HepG2 (cell line): ENCODE data around the gene RUFY2. TPM values are rescaled to one million over a fixed set of nuclear protein-coding genes. Genes with fewer than 3 reads are reported as not detected.

Experiments used
- AHR ChIP-seq: IDR thresholded peaks from 2 replicates; pipeline ENCODE4 v1.6.1; 2018; ENCODE audit warnings: missing genetic modification reagents, missing compliant biosample characterization
- ATF1 ChIP-seq: IDR thresholded peaks from 2 replicates; pipeline ENCODE4 v1.6.1; 2016; ENCODE audit warnings: mild to moderate bottlenecking, control low read depth
- ATRX ChIP-seq: sonication (generic); formaldehyde crosslinking; IDR thresholded peaks from 2 replicates; pipeline ENCODE4 v1.4.0; 2020; ENCODE audit warnings: missing genetic modification reagents, borderline replicate concordance
- CHD2 ChIP-seq: IDR thresholded peaks from 2 replicates; pipeline ENCODE4 v1.6.1; 2011; ENCODE audit warnings: low read depth, low read length, improper control_type of control experiment
- DDIT3 ChIP-seq: sonication (generic); formaldehyde crosslinking; IDR thresholded peaks from 2 replicates; pipeline ENCODE4 v1.4.0; 2020; ENCODE audit warnings: mild to moderate bottlenecking, missing genetic modification reagents
- ESRRA ChIP-seq: sonication (generic); formaldehyde crosslinking; IDR thresholded peaks from 2 replicates; pipeline ENCODE4 v1.5.1; 2020; ENCODE audit warnings: mild to moderate bottlenecking, low read depth, missing genetic modification reagents
- FLYWCH1 ChIP-seq: sonication (generic); formaldehyde crosslinking; IDR thresholded peaks from 2 replicates; pipeline ENCODE4 v1.8.1; 2023; ENCODE audit warnings: mild to moderate bottlenecking, missing genetic modification reagents
- HNF1B ChIP-seq: sonication (generic); formaldehyde crosslinking; IDR thresholded peaks from 2 replicates; pipeline ENCODE4 v1.5.1; 2020; ENCODE audit warnings: mild to moderate bottlenecking, moderate library complexity, missing genetic modification reagents
- KMT2B ChIP-seq: IDR thresholded peaks from 2 replicates; pipeline ENCODE4 v1.6.1; 2016; ENCODE audit warnings: missing genetic modification reagents, missing compliant biosample characterization
- NCOA5 ChIP-seq: sonication (generic); formaldehyde crosslinking; IDR thresholded peaks from 2 replicates; pipeline ENCODE4 v1.4.0; 2020; ENCODE audit warnings: missing genetic modification reagents
- RELA ChIP-seq: sonication (generic); formaldehyde crosslinking; IDR thresholded peaks from 2 replicates; pipeline ENCODE4 v1.4.0; 2020; ENCODE audit warnings: missing genetic modification reagents
- SP4 ChIP-seq: sonication (generic); formaldehyde crosslinking; IDR thresholded peaks from 2 replicates; pipeline ENCODE4 v1.8.1; 2023; ENCODE audit warnings: mild to moderate bottlenecking, missing genetic modification reagents
- TOE1 ChIP-seq: sonication (generic); formaldehyde crosslinking; IDR thresholded peaks from 2 replicates; pipeline ENCODE4 v1.4.0; 2020; ENCODE audit warnings: mild to moderate bottlenecking, missing genetic modification reagents
- USF2 ChIP-seq, 2 experiments: sonication (generic) in 1 of 2; formaldehyde crosslinking in 1 of 2; IDR thresholded peaks; 2 replicates each; pipeline versions ENCODE4 v1.5.1 to v1.6.1; 2011 to 2020; ENCODE audit warnings: borderline replicate concordance in 1 of 2, low read depth in 1 of 2, low read length in 1 of 2, mild to moderate bottlenecking in 1 of 2, missing genetic modification reagents in 1 of 2, moderate library complexity in 1 of 2
- ZFY ChIP-seq: sonication (generic); formaldehyde crosslinking; IDR thresholded peaks from 2 replicates; pipeline ENCODE4 v1.4.0; 2020; ENCODE audit warnings: missing genetic modification reagents
- ZGPAT ChIP-seq: IDR thresholded peaks from 2 replicates; pipeline ENCODE4 v1.6.1; 2016; ENCODE audit warnings: mild to moderate bottlenecking
- ZNF274 ChIP-seq: sonication (generic); formaldehyde crosslinking; IDR thresholded peaks from 2 replicates; pipeline ENCODE4 v1.5.1; 2020; ENCODE audit warnings: mild to moderate bottlenecking, missing genetic modification reagents
- ZNF296 ChIP-seq: sonication (generic); formaldehyde crosslinking; conservative IDR thresholded peaks from 2 replicates; pipeline ENCODE4 v1.5.0; 2020; ENCODE audit warnings: mild to moderate bottlenecking, missing genetic modification reagents
- ZNF513 ChIP-seq: sonication (generic); formaldehyde crosslinking; conservative IDR thresholded peaks from 2 replicates; pipeline ENCODE4 v1.5.0; 2020; ENCODE audit warnings: missing genetic modification reagents
- ZNF580 ChIP-seq: IDR thresholded peaks from 2 replicates; pipeline ENCODE4 v1.6.1; 2016; ENCODE audit warnings: low read depth, borderline replicate concordance
- ZNF703 ChIP-seq: sonication (generic); formaldehyde crosslinking; IDR thresholded peaks from 2 replicates; pipeline ENCODE4 v1.5.1; 2020; ENCODE audit warnings: missing genetic modification reagents, mild to moderate bottlenecking, moderate library complexity, borderline replicate concordance
- ZNF713 ChIP-seq: sonication (generic); formaldehyde crosslinking; IDR thresholded peaks from 2 replicates; pipeline ENCODE4 v1.4.0; 2020; ENCODE audit warnings: mild to moderate bottlenecking, missing genetic modification reagents
- polyA plus RNA-seq, 8 experiments: library from polyadenylated mRNA; depleted of rRNA in 3 of 8; stranded (reverse) in 7 of 8; unstranded in 1 of 8; fragments of >200 nt; fragmentation: Illumina TruSeq in 4 of 8; extraction: Trizol in 4 of 8; gene quantifications; 2 replicates each; pipeline versions ENCODE4 v1.2.1 to v1.2.3, GENCODE V29; 2011 to 2016; ENCODE audit warnings: low read depth in 4 of 8, missing spikeins in 1 of 8, mixed read lengths in 1 of 8; ENCODE audit not compliant: insufficient read depth in 1 of 8
- total RNA-seq, 5 experiments: library from RNA; depleted of rRNA; stranded (reverse); fragments of >200 nt; fragmentation: Illumina TruSeq; extraction: Trizol; gene quantifications; 2 replicates each; pipeline ENCODE4 v1.2.3, GENCODE V29; 2016; ENCODE audit warnings: low read depth in 1 of 5

Gene RUFY2
- total and polyA plus RNA-seq, 2 of the 13 experiments (the other 11 are each of a cell fraction or from before 2014, with no cell fraction given): 10.1 to 16.1 TPM

- TF ChIP-seq CHD2 (peak; percentile 100), ZNF296 (CRISPR knock-in tag) (no peak; the same call in 1 of the 2 replicates), USF2 (IDR thresholded peaks at IDR 0.05; ENCODE audit: low read depth, low read length) (no peak), USF2 (CRISPR knock-in tag; IDR thresholded peaks at IDR 0.05; ENCODE audit: borderline replicate concordance) (peak; percentile 82), NCOA5 (CRISPR knock-in tag) (no peak), ZNF713 (no peak), FLYWCH1 (CRISPR knock-in tag) (peak; percentile 81; the same call in 1 of the 2 replicates), ATRX (CRISPR knock-in tag) (no peak), ZGPAT (peak; percentile 94), ZNF274 (CRISPR knock-in tag) (peak; percentile 82; the same call in 1 of the 2 replicates), AHR (CRISPR knock-in tag) (peak; percentile 64; the same call in 1 of the 2 replicates), KMT2B (CRISPR knock-in tag) (peak; percentile 83), ZFY (CRISPR knock-in tag) (peak; percentile 72), RELA (CRISPR knock-in tag) (peak; percentile 75), TOE1 (CRISPR knock-in tag) (no peak; the same call in 1 of the 2 replicates), ZNF580 (CRISPR knock-in tag) (peak; percentile 72; the same call in 1 of the 2 replicates), ESRRA (CRISPR knock-in tag) (peak; percentile 18; the same call in 1 of the 2 replicates), DDIT3 (no peak), ZNF513 (CRISPR knock-in tag) (peak; percentile 82; the same call in 1 of the 2 replicates), ZNF703 (CRISPR knock-in tag) (peak; percentile 30; the same call in 1 of the 2 replicates), ATF1 (CRISPR knock-in tag) (no peak), HNF1B (peak; percentile 90), SP4 (CRISPR knock-in tag) (peak; percentile 77)
These were observed 75.4 kb downstream of the RUFY2 start, which contains the start of gene HNRNPH3 (continued) for GRCh38 chr10:68331455-68332258.
